Measurements from ENCODE around the gene AUTS2.

Gene AUTS2

GRCh38 chr7:70777251-70777650 lies 1179.0 kb downstream of the AUTS2 start:
- DNase-seq (ENCODE audit: low spot score) = no peak

- no peak for DNase-seq (ENCODE audit: low spot score)
Measured at GRCh38 chr7:70778585-70778984, 1180.3 kb downstream of the AUTS2 start.

GRCh38 chr7:70779321-70779720 lies 1181.0 kb downstream of the AUTS2 start:
- no peak for DNase-seq (ENCODE audit: low spot score)

GRCh38 chr7:70781922-70782311 lies 1183.6 kb downstream of the AUTS2 start:
- no peak for DNase-seq (ENCODE audit: low spot score)

- peak; percentile 53 for DNase-seq (ENCODE audit: low spot score)
Measured at GRCh38 chr7:70782796-70783195, 1184.5 kb downstream of the AUTS2 start.

GRCh38 chr7:70785427-70785826 lies 1187.2 kb downstream of the AUTS2 start:
- DNase-seq (ENCODE audit: low spot score) = no peak

GRCh38 chr7:70786076-70786475 lies 1187.8 kb downstream of the AUTS2 start:
- DNase-seq (ENCODE audit: low spot score) = no peak

GRCh38 chr7:70787286-70787685 lies 1189.0 kb downstream of the AUTS2 start:
- DNase-seq (ENCODE audit: low spot score) = no peak

- no peak for DNase-seq (ENCODE audit: low spot score)
Measured at GRCh38 chr7:70787771-70788170, 1189.5 kb downstream of the AUTS2 start.

GRCh38 chr7:70788276-70788675 lies 1190.0 kb downstream of the AUTS2 start:
- DNase-seq (ENCODE audit: low spot score) = no peak

GRCh38 chr7:70789481-70790214 lies 1191.4 kb downstream of the AUTS2 start:
- no peak for DNase-seq (ENCODE audit: low spot score)

GRCh38 chr7:70790215-70791073 lies 1192.2 kb downstream of the AUTS2 start:
- no peak for DNase-seq (ENCODE audit: low spot score)

- no peak for DNase-seq (ENCODE audit: low spot score)
Measured at GRCh38 chr7:70791341-70791740, 1193.1 kb downstream of the AUTS2 start.

GRCh38 chr7:70793060-70793459 lies 1194.8 kb downstream of the AUTS2 start:
- no peak for DNase-seq (ENCODE audit: low spot score)

GRCh38 chr7:70793821-70794220 lies 1195.5 kb downstream of the AUTS2 start:
- DNase-seq (ENCODE audit: low spot score) = no peak

GRCh38 chr7:70794962-70795361 lies 1196.7 kb downstream of the AUTS2 start:
- no peak for DNase-seq (ENCODE audit: low spot score)

GRCh38 chr7:70795948-70796347 lies 1197.7 kb downstream of the AUTS2 start:
- no peak for DNase-seq (ENCODE audit: low spot score)

- DNase-seq (ENCODE audit: low spot score) = no peak
Measured at GRCh38 chr7:70797109-70797514, 1198.8 kb downstream of the AUTS2 start.

- DNase-seq (ENCODE audit: low spot score) = no peak
Measured at GRCh38 chr7:70799841-70800405, 1201.6 kb downstream of the AUTS2 start.

GRCh38 chr7:70805360-70805759 lies 1207.1 kb downstream of the AUTS2 start:
- no peak for DNase-seq (ENCODE audit: low spot score)

GRCh38 chr7:70807650-70808049 lies 1209.4 kb downstream of the AUTS2 start:
- DNase-seq (ENCODE audit: low spot score) = no peak

GRCh38 chr7:70808876-70809275 lies 1210.6 kb downstream of the AUTS2 start:
- DNase-seq (ENCODE audit: low spot score) = no peak

GRCh38 chr7:70810558-70811139 lies 1212.4 kb downstream of the AUTS2 start:
- no peak for DNase-seq (ENCODE audit: low spot score)
